AG09309 (cell line): Measurements from ENCODE around the gene ZNF583.

Source experiments
- DNase-seq: peaks from one replicate; pipeline ENCODE4 v3.0.0-alpha.2; 2010; ENCODE audit warnings: low read depth
- H3K4me3 ChIP-seq: 2 replicates; pipeline ENCODE4 v1.5.1; 2011; ENCODE audit warnings: mild to moderate bottlenecking, low read depth, low read length, moderate library complexity; ENCODE audit not compliant: control insufficient read depth
- CTCF ChIP-seq: IDR thresholded peaks from 2 replicates; pipeline ENCODE4 v1.5.1; 2011; ENCODE audit warnings: mild to moderate bottlenecking, low read depth, low read length, inconsistent platforms; ENCODE audit not compliant: insufficient read depth, control insufficient read depth; ENCODE audit errors: missing control alignments

ZNF583 gene

GRCh38 chr19:56403261-56403660 lies 871 bp upstream of the ZNF583 start:
- no peak for TF ChIP-seq CTCF
- H3K4me3 ChIP-seq, result peak overlapping the region; percentile 85
- no peak for DNase-seq

- DNase-seq, result no peak
- TF ChIP-seq CTCF, result no peak
- H3K4me3 ChIP-seq, result peak overlapping the region; percentile 85
Measured at GRCh38 chr19:56404705-56405056, 549 bp downstream of the ZNF583 start.

- no peak for DNase-seq
- TF ChIP-seq CTCF, result no peak
- peak overlapping the region; percentile 85 for H3K4me3 ChIP-seq
Measured at GRCh38 chr19:56405062-56405461, 930 bp downstream of the ZNF583 start.

- H3K4me3 ChIP-seq, result no peak overlapping the region
- TF ChIP-seq CTCF, result no peak
- no peak for DNase-seq
Measured at GRCh38 chr19:56423276-56423984, 19.3 kb downstream of the ZNF583 start.

GRCh38 chr19:56423985-56424353 lies 19.8 kb downstream of the ZNF583 start:
- DNase-seq, result no peak
- no peak overlapping the region for H3K4me3 ChIP-seq
- no peak for TF ChIP-seq CTCF

GRCh38 chr19:56441206-56441792 lies 37.2 kb downstream of the ZNF583 start:
- TF ChIP-seq CTCF, result no peak
- no peak overlapping the region for H3K4me3 ChIP-seq
- no peak for DNase-seq
